Measurements from ENCODE around the gene RPL35. TPM values are rescaled to one million over a fixed set of nuclear protein-coding genes. Genes with fewer than 3 reads are reported as not detected.

The RPL35 gene
- total and polyA plus RNA-seq, 2 of the 8 experiments (the other 6 are each of a cell fraction or from before 2014, with no cell fraction given) = 1,831 to 2,448 TPM

DNA sequence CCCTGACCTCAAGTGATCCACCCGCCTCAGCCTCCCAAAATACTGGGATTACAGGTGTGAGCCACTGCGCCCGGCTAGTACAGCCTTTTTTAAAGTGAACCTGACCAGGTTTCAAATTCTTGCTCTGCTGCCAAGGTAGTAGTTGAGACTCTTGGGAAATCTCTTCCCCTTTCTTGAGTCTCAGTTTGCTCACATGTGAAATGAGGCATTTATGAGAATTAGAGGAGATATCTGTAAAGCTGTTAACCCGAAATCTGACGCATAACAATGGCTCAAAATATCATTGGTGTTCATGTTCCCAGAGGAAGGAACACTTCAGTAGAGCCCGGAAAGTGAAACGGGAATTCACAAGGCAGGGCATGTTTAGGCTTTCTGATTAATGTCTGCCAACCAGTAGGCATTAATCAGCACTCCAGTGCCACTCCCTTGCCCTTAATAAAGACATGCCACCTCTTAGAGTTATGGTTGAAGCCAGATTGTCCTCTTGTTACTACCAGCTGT lies 1.7 kb upstream of the RPL35 start (continued):
- TF ChIP-seq NANOG (IDR thresholded peaks at IDR 0.05; ENCODE audit: insufficient read depth, low read depth, low read length, poor library complexity, severe bottlenecking) (no peak), TEAD4 (IDR thresholded peaks at IDR 0.05; ENCODE audit: low read depth, low read length) (no peak), POU5F1 (IDR thresholded peaks at IDR 0.05; ENCODE audit: low read depth, low read length) (no peak), FOSL1 (IDR thresholded peaks at IDR 0.05; ENCODE audit: insufficient read depth, low read depth, low read length) (no peak)
